ENCODE results near the gene KRTAP12-1.

GRCh38 chr21:44702973-44703730 is 21.2 kb upstream of the KRTAP12-1 start:
- TF ChIP-seq ZNF24 (IDR thresholded peaks at IDR 0.05) (no peak), MAZ (CRISPR knock-in tag; conservative IDR thresholded peaks at IDR 0.05 in 1 of 2, IDR thresholded peaks at IDR 0.05 in 1 of 2) (no peak), POLR2AphosphoS5 (IDR thresholded peaks at IDR 0.05; ENCODE audit: control insufficient read depth, insufficient read depth, low read depth, low read length) (no peak), NFIC (IDR thresholded peaks at IDR 0.05) (no peak), ZBTB9 (CRISPR knock-in tag; IDR thresholded peaks at IDR 0.05) (no peak), IRF2 (CRISPR knock-in tag; IDR thresholded peaks at IDR 0.05) (no peak), RFX5 (IDR thresholded peaks at IDR 0.05; ENCODE audit: low read depth, low read length) (no peak), KLF16 (IDR thresholded peaks at IDR 0.05) (no peak), CTCFL (IDR thresholded peaks at IDR 0.05; ENCODE audit: borderline replicate concordance, insufficient read depth, low read depth, low read length, poor library complexity, severe bottlenecking) (no peak), U2AF2 (optimal IDR thresholded peaks at IDR 0.05; ENCODE audit: low read depth, low read length) (no peak), NRF1 (conservative IDR thresholded peaks at IDR 0.05 in 1 of 2, IDR thresholded peaks at IDR 0.05 in 1 of 2) (no peak)
